Osteoblast (primary cell): ENCODE data around the gene DSCAML1. TPM values are rescaled to one million over a fixed set of nuclear protein-coding genes. Genes with fewer than 3 reads are reported as not detected.

ENCODE experiments used
- DNase-seq: peaks from one replicate; pipeline ENCODE4 v3.0.0; 2011; ENCODE audit warnings: low spot score, mixed read lengths; ENCODE audit not compliant: insufficient read length; ENCODE audit errors: missing footprints
- H2AFZ ChIP-seq: 2 replicates; pipeline ENCODE4 v1.6.0; 2011; ENCODE audit warnings: mild to moderate bottlenecking, low read length
- H3K27ac ChIP-seq: 2 replicates; pipeline ENCODE4 v1.5.1; 2011; ENCODE audit warnings: mild to moderate bottlenecking, low read depth, low read length, moderate library complexity
- H3K27me3 ChIP-seq: 2 replicates; pipeline ENCODE4 v1.6.0; 2012; ENCODE audit warnings: mild to moderate bottlenecking, control low read depth, inconsistent platforms, low read length, moderate library complexity; ENCODE audit not compliant: insufficient read depth
- H3K36me3 ChIP-seq: 2 replicates; pipeline ENCODE4 v1.5.1; 2011; ENCODE audit warnings: mild to moderate bottlenecking, low read length, control low read depth, moderate library complexity; ENCODE audit not compliant: insufficient read depth
- H3K4me1 ChIP-seq: 2 replicates; pipeline ENCODE4 v1.5.1; 2011; ENCODE audit warnings: mild to moderate bottlenecking, low read length, control low read depth, moderate library complexity; ENCODE audit not compliant: insufficient read depth
- H3K4me2 ChIP-seq: 2 replicates; pipeline ENCODE4 v1.6.0; 2011; ENCODE audit warnings: mild to moderate bottlenecking, low read length; ENCODE audit not compliant: insufficient read depth
- H3K4me3 ChIP-seq: fragments of 200-600 bp; sonication (generic); 3 replicates; pipeline ENCODE4 v1.5.1; 2012; ENCODE audit warnings: mild to moderate bottlenecking, low read length, inconsistent platforms; ENCODE audit not compliant: insufficient read depth
- H3K79me2 ChIP-seq: 2 replicates; pipeline ENCODE4 v1.6.0; 2012; ENCODE audit warnings: mild to moderate bottlenecking, low read length, control low read depth, inconsistent platforms; ENCODE audit not compliant: insufficient read depth
- H3K9me3 ChIP-seq: 2 replicates; pipeline ENCODE4 v1.5.1; 2011; ENCODE audit warnings: low read depth, low read length, control low read depth
- H4K20me1 ChIP-seq: 2 replicates; pipeline ENCODE4 v1.6.0; 2012; ENCODE audit warnings: mild to moderate bottlenecking, low read length, control low read depth; ENCODE audit not compliant: insufficient read depth
- total RNA-seq: library from RNA; depleted of rRNA; stranded (reverse); fragments of >200 nt; gene quantifications from 2 replicates; pipeline ENCODE4 v1.2.3, GENCODE V29; 2012
- TF ChIP-seq, protein P1 (sequence below): IDR thresholded peaks from 2 replicates; pipeline ENCODE4 v1.5.1; 2011; ENCODE audit warnings: mild to moderate bottlenecking, low read depth, low read length, moderate library complexity; ENCODE audit errors: extremely low read depth

The DSCAML1 gene
- total RNA-seq, 1 donor: not detected

DNA sequence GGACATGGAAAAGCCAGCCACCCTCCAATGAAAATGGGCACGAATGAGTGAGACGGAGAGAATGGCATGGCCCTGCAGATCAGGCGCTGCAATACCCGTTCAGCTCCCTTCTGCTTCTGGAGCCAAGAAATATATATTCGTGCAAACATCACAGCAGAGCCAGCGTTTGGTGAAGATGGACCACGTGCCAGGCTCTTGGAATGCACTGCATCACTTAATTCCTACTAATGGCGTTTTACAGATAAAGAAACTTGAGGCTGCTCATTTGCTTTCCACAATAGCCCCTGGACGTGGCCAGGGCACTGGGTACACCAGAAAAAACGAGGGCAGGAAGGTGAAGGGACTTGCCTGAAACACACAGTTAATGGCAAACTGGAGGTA lies 29.2 kb upstream of the DSCAML1 start:
- no peaks in the 10 kb centered on the region for H3K4me1 ChIP-seq
- no peak for DNase-seq
- no peak overlapping the region for H2AFZ ChIP-seq
- no peaks in the 10 kb centered on the region for H4K20me1 ChIP-seq
- peaks cover 19% of the 10 kb centered on the region for H3K27me3 ChIP-seq
- no peak overlapping the region for H3K4me2 ChIP-seq
- H3K4me3 ChIP-seq: no peak overlapping the region
- H3K9me3 ChIP-seq: no peaks in the 10 kb centered on the region
- H3K36me3 ChIP-seq: no peaks in the 10 kb centered on the region
- H3K79me2 ChIP-seq: no peaks in the 10 kb centered on the region
- H3K27ac ChIP-seq: no peak overlapping the region
- TF ChIP-seq, protein P1, sequence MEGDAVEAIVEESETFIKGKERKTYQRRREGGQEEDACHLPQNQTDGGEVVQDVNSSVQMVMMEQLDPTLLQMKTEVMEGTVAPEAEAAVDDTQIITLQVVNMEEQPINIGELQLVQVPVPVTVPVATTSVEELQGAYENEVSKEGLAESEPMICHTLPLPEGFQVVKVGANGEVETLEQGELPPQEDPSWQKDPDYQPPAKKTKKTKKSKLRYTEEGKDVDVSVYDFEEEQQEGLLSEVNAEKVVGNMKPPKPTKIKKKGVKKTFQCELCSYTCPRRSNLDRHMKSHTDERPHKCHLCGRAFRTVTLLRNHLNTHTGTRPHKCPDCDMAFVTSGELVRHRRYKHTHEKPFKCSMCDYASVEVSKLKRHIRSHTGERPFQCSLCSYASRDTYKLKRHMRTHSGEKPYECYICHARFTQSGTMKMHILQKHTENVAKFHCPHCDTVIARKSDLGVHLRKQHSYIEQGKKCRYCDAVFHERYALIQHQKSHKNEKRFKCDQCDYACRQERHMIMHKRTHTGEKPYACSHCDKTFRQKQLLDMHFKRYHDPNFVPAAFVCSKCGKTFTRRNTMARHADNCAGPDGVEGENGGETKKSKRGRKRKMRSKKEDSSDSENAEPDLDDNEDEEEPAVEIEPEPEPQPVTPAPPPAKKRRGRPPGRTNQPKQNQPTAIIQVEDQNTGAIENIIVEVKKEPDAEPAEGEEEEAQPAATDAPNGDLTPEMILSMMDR: no peak

DNA sequence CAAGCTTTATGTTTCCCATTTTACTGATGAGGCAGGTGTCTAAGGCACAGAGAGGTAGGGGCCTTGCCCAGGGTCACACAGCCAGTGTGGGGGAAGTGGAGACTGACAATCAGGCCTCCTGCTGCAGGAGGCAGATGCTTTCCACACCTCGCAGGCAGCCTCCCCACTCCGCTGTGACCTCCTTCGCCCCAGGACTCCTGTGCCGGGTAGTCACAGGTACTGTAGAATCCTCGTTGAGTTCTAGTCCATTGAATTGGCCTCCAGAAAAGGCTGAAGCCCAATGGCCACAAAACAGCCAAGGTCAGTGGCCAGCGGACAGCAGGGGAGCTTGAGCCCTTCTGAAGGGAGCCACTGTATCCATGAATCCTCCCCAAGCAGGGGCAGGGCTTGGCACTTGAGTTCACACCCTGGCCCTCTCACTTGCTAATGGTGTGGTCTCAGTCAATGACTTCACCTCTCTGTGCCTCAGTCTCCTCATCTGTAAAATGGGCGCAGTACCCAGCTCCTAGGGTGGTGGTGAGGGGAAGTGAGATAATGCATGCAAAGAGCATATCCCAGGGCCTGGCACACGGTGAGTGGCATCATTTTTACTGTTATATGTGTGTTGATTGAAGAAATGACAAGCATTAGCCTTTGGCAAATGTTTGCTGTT lies 28.6 kb upstream of the DSCAML1 start:
- Histone ChIP-seq H3K4me2 (no peak overlapping the region), H4K20me1 (no peaks in the 10 kb centered on the region), H3K79me2 (no peaks in the 10 kb centered on the region), H3K4me3 (no peak overlapping the region), H3K9me3 (no peaks in the 10 kb centered on the region), H3K36me3 (no peaks in the 10 kb centered on the region), H3K27me3 (peaks cover 19% of the 10 kb centered on the region), H2AFZ (no peak overlapping the region), H3K4me1 (no peaks in the 10 kb centered on the region), H3K27ac (no peak overlapping the region)
- TF ChIP-seq, protein P1: no peak
- DNase-seq: peak; percentile 5

DNA sequence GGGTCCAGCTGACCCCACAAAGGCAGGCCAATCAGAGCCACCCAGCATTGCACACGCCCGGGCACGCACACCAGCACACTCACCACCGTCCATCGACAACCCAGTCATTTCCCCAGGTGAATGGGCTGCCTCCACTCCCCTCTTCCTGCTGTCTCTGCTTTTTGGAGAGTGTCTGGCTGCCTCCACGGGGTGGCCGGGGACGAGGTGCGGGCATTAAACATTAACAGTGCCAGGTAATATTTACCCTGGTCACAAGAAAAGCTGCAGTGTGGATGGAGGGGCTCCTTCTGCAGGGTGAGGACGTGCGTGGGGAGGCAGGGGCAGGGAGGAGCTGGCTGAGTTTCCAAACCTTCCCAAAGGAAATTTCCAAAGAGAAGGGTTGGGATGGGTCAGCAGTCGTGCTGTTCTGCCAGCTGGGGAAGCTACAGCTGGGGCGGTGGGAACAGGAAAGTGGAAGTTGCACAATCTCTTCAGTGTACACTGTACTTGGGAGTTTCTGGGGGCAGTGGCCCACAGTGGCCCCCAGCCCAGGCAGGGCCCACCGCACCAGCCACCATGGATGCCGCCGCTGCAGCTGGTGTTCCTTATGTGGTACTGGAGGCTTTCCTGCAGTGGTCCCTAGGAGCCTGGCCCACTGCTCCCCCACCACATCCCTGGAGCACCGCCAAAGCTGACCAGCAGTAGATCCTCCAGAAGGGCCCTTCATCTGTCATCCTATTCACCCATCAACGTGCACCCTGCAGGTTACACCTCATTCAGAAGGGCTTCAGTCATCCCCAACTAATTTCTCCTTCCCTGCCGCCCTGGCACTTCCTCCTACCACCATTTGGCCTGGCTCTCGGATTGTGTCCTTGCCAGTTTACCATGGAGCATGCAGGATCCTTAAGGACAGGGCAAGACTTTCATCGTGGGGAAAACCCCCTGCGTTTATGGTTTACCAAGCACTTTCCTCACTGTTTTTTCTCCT lies 27.8 kb upstream of the DSCAML1 start, which contains the start of gene FXYD2:
Gene FXYD2 (minus strand): TSS at position 174 of the 967 bp plus-strand sequence. CDS start 66 bp downstream, at position 108.
- H3K4me1 ChIP-seq: no peaks in the 10 kb centered on the region
- TF ChIP-seq, protein P1: no peak
- H4K20me1 ChIP-seq: no peaks in the 10 kb centered on the region
- no peak within 1 kb of the TSS for H2AFZ ChIP-seq
- peak; percentile 53 for DNase-seq
- no peak within 1 kb of the TSS for H3K4me2 ChIP-seq
- peaks cover 14% of the 10 kb centered on the region for H3K27me3 ChIP-seq
- H3K27ac ChIP-seq: no peak within 1 kb of the TSS
- H3K4me3 ChIP-seq: no peak within 1 kb of the TSS
- H3K9me3 ChIP-seq: no peaks in the 10 kb centered on the region
- no peaks in the 10 kb centered on the region for H3K36me3 ChIP-seq
- H3K79me2 ChIP-seq: no peaks in the 10 kb centered on the region

DNA sequence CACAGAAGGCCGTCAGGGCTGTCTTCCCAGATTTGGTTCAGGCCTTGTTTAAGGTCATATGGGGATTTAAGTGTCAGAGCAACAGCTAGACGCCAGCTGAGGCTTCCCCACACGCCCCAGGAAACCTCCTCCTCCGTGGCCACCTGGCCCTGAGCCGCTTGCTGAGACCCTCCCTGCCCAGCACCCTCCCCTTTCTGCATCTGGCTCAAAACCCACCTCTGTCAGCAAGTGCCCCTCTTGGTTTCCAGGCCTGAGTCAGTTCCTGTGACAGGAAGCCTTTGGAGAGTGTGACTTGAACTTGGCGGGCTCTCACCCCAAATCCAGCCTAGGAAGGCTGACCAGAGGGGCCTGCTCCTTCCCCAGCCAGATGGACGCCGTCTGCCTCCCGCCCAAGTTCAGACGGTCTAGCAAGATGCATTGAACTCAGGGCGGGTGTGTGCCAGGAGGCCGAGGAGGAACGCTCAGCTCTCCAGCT lies 27.0 kb upstream of the DSCAML1 start:
- TF ChIP-seq, protein P1: no peak
- Histone ChIP-seq H4K20me1 (no peaks in the 10 kb centered on the region), H3K9me3 (no peaks in the 10 kb centered on the region), H3K27ac (no peak overlapping the region), H3K4me3 (no peak overlapping the region), H2AFZ (no peak overlapping the region), H3K36me3 (no peaks in the 10 kb centered on the region), H3K79me2 (no peaks in the 10 kb centered on the region), H3K4me2 (no peak overlapping the region), H3K4me1 (no peaks in the 10 kb centered on the region), H3K27me3 (peaks cover 14% of the 10 kb centered on the region)
- DNase-seq: peak; percentile 17
